ENCODE results near the gene MIPEP.
A peak's percentile ranks its signal among the peaks of the same experiment; 100 is the strongest.
"Not testable (repeated sequence)": the region's sequence is repeated elsewhere in the genome, so short reads cannot be mapped to it uniquely, and the experiment has no call there.

The MIPEP gene

GRCh38 chr13:23888658-23889614, at the start of gene MIPEP:
Gene MIPEP (minus strand): TSS chr13:23889400. CDS start chr13:23889320, 80 bp downstream.
- peak; percentile 96 for DNase-seq

- DNase-seq = peak; percentile 39
Observed at GRCh38 chr13:23934520-23934919, 45.3 kb upstream of the MIPEP start.

- DNase-seq = peak; percentile 93
Observed at GRCh38 chr13:23928985-23929384, 39.8 kb upstream of the MIPEP start.

GRCh38 chr13:23923031-23923430, 33.8 kb upstream of the MIPEP start:
- no peak for DNase-seq

GRCh38 chr13:23922005-23922932, 33.1 kb upstream of the MIPEP start:
- peak; percentile 13 for DNase-seq

DNA sequence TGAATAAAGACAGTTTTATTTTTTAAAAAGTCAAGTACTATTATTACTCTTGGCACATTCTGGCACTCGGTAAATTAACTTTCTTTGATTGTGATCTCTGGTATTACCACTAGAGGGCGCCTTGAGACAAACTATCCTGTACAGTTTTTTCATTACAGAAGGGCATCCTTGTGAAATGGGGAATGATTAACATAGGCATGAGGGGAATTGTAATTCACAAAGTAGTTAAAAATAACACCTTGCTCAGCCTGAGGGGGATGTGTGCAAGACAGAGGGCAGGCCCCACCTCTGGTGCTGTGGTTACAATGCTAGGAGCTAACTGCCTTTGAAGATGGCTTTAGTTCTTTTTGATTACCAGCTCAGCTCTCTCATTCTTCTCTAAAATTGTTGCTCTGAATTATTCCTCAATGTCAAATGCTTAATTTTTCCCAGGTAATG, 32.3 kb upstream of the MIPEP start:
- peak; percentile 71 for DNase-seq

DNA sequence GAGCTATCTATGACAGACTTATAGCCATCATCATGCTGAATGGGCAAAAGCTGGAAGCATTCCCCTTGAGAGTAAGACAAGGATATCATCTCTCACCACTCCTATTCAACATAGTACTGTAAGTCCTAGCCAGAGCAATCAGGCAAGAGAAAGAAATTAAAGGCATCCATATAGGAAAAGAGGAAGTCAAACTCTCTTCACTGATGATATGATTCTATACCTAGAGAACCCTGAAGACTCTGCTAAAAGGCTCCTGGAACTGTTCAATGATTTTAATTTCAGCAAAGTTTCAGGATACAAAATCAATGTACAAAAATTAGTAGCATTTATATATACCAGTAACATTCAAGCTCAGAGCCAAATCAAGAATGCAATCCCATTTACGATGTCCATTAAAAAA, 29.8 kb upstream of the MIPEP start:
- peak; percentile 9 for DNase-seq

- peak; percentile 65 for DNase-seq
Observed at GRCh38 chr13:23918208-23918607, 29.0 kb upstream of the MIPEP start.

DNA sequence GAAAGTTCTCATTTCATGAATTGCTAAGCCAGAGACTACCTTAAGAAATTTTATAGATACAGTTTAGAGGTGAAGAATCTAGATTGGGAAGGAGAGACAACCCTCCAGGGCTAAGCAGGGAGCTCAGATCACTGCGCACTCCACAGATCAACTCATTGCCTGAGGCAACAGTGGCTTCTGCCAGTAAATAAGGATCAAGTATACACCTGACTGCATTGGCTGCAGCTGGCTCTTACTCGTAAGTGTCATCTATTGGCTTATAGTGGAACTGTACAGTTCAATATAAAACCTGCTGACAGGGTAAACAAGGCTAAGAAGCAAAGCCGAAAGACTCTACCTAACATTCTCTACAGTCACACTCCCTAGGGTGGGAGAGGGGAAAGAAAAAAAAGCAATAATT, 26.1 kb upstream of the MIPEP start:
- no peak for DNase-seq

DNA sequence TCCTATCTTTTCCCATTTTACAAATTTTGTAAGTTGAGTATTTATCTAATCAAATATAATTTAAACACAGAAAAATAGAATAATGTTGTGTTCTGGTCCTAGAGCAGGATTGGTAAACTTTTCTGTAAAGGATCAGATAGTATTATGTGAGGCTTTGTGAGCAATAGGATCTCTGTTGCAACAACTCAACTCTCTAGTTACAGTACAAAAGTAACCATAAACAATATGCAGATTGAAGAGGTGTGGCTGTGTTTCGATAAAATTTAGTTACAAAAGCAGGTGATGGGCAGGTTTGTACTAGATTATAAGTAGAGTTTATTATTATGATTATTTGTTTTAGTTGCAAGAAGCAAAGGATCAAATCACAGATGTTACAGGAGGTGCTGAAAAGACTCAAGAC, 23.3 kb upstream of the MIPEP start:
- no peak for DNase-seq

GRCh38 chr13:23909606-23910005, 20.4 kb upstream of the MIPEP start:
- no peak for DNase-seq

GRCh38 chr13:23905766-23906165, 16.6 kb upstream of the MIPEP start:
- no peak for DNase-seq

DNA sequence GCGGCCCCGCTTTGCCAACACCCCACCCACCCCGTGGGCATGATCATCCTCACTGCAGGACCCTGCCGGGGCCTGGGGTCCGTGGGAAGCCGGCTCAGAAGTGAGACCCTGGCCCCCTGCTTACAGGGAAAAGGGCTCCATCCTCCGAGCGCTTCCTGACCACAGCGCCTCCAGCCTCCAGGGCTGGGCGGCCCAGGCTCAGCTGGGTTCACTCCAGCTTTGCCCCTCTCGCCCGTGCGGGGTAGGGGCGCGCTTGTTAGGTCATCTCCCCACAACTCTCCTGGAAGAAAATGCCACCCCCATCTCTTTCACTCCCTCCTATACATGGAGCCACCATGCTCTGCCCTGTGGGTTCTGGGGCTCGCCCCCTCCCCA, 14.7 kb upstream of the MIPEP start:
- no peak for DNase-seq

GRCh38 chr13:23902975-23903905, 14.0 kb upstream of the MIPEP start:
- DNase-seq = no peak

DNA sequence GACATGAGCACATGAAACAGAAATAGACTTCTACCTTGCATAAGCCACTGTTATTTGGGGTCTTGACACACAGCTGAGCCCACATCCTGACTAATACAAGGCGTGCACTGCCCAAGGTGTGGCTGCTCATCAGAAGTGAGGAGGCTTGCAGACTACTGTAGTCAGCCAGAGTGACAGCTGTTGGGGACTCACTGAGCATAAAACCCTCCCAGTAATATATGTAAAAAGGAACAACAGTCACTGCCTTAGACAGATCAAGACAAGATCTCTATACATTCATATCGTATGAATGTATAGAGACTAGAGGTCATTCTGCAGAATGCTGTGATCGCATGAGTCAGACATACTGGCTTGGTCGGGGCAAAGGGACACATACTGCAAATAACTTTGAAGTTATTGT, 12.2 kb upstream of the MIPEP start:
- peak; percentile 70 for DNase-seq

DNA sequence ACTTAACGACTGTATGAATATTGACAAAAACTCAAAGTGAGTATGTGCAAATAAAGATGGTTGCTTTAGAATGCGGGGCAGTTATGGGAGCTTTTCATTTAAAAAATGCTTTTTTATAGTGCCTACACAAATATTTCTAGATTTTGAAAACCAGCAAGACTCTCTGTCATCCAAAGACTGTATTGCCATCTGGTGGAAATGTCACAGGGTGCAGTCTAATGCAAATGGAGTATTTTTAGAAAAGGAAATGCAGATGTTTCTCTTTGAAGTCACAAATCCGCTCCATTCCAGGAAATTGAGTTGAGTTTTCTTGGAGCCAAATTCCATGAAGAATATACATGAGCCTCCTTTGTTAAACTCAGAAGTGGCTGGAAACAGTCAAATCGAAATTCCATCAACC, 10.4 kb upstream of the MIPEP start:
- peak; percentile 68 for DNase-seq

DNA sequence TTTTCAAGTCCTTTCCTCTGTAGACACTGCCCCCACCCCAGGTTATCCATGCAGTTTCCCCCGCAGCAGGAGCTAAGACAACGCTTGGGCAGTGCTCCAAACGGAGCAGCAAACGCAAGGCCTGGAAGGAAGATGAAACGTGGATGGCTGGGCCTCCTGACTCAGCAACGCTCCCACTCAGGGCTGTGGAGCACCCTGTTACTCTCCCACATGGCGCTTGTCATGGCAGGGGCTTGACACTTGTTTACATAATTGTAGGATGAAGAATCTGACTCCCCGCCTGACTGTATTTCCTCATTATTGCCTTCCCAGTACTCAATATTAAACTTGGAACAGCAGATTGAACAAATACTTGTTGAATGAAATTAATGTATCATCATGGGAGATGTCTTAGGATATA, 8.9 kb upstream of the MIPEP start:
- DNase-seq = peak; percentile 76

DNA sequence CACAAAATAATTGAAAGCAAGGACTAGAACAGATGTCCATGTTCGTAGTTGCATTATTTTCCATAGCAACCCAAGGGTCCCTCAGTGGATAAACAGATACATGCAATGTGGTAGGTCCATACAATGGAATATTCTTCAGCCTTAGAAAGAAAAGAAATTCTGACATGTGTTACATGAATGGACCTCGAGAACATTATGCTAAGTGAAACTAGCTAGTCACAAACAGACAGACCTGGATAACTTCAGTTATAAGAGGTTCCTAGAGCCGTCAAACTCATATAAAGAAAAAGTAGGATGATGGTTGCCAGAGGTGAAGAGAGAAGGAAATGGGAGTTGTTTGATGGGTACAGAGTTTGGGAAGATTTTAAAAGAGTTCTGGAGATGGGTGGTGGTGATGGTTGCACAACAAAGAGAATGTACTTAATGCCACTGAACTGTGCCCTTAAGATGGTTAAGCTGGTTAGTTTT, 8.3 kb upstream of the MIPEP start, which contains the start of gene C1QTNF9B:
TSS of gene C1QTNF9B (minus strand) at position 51 of the 468 bp plus-strand sequence.
- not testable (repeated sequence) for DNase-seq

DNA sequence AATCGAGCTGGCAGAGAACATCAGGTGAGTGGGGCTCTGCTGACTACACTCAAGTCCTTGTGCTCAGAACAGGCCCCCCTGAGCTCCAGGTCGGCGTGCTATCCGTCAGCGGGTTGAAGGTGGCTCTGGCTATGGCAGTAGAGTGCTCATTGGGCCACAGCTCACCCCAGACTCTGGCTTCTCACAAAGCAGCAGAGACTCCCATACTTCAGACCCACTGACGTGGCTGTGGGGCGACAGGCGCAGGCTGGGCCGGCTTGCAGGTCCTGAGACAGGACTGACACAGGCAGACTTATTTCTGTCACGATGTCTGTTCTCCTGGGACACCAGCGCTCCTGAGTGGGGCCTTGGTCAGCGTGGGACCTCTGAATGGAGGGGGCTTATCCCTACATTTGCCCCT, 5.5 kb upstream of the MIPEP start:
- DNase-seq = not testable (repeated sequence)

DNA sequence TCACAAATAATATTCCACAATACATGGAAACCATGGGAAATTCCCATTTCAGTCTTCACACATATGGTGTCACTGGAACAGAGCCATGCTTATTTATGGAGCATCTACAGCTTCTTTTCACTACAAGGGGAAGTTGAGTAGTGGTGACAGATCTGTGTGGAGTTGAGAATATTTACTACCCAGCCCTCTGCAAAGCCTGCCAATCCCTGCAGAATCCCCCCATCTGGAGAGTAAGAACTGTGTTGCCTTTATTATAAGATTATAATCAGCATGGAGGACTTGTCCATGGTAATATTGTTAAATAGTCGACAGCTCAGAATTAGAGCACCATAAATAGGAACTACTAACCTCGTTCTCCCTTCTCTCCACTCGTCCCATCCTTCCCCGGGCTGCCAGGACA, 4.6 kb upstream of the MIPEP start:
- not testable (repeated sequence) for DNase-seq

DNA sequence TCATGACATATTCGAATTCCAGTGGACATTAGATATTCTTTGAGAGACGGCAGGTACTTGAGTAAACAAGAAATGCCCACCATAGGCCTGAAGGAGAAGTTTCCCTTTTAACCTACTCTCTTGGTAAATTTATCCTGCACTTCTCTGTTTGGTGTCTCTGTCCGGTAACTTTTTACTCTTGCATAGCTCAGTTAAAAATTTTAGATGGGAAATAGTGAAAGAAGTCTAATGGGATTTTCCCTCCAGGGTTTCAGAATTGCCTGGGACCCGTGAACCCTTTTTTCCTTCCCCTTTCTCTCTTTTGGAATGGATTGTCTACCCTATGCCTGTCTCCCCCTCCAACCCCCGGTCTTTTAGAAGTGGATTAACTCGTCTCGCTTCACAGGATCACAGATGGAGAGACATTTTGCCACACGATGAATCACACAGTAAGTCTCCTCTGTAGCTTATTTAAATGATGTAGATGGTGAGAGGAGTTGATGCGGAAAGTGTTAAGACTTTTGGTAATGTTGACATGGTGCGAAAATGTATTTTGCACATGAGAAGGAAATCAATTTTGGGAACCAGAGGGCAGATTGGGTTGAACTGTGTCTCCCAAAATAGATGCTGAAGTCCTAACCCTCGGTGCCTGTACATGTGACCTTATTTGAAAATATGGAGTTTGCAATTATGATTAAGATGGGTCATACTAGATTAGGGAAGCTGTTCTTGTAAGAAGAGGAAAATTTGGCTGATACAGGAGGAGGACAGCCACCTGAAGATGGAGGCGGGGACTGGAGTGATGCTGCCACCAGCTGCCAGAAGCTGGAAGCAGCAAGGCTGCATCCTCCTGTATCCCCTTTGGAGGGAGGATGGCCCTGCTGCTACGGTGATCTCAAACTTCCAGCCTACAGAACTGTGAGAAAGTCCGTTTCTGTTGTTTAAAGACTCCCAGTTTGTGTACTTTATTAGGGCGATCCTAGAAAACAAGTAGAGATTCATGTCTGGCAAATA, 711 bp upstream of the MIPEP start:
- peak; percentile 11 for DNase-seq

Data from fibroblast of skin of right quadriceps (primary cell).